NCI-H2196 treated with DMSO at 0.1 percent for 48 hours (cell line): ENCODE data around the gene ARHGAP21.
"Not testable (repeated sequence)": the region's sequence is repeated elsewhere in the genome, so short reads cannot be mapped to it uniquely, and the experiment has no call there.

Experiments used
- DNase-seq: peaks from one replicate; lab custom pipeline; 2025; ENCODE audit not compliant: unreplicated experiment; lab: John Stamatoyannopoulos, UW

ARHGAP21 gene

DNA sequence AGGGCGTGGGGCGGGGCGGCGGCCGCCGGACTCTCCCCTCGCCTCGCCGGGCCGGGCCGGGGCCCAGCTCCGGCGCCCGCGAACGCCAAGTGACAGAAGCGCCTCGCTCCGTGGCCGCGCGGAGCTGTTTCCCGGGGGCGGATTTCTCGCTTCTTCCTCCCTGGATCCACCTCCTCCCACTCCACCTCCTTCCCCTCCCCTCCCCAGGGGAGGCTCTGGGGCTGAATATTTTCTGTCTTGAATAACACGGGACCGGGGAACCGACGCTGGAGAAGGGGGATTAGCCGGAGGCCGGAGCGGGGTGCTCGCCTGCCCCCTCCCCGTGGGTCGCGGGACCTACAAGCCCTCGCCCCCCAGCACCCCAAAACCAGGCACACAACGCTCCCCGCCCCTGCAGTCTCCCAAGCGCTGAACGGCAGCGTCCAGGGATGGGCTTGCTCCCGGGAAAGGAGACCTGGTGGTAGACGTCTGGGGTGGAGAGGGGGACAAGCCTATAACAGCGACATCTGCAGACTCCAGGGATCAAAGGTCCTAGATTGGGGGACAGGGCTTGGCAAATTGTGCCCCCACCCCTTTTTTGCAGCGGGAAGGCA is at the start of gene ARHGAP21:
Gene ARHGAP21, minus strand, starts transcription at position 100 of the 593 bp plus-strand sequence. CDS start 1,988 bp downstream, outside the sequence.
- DNase-seq, result no peak

DNA sequence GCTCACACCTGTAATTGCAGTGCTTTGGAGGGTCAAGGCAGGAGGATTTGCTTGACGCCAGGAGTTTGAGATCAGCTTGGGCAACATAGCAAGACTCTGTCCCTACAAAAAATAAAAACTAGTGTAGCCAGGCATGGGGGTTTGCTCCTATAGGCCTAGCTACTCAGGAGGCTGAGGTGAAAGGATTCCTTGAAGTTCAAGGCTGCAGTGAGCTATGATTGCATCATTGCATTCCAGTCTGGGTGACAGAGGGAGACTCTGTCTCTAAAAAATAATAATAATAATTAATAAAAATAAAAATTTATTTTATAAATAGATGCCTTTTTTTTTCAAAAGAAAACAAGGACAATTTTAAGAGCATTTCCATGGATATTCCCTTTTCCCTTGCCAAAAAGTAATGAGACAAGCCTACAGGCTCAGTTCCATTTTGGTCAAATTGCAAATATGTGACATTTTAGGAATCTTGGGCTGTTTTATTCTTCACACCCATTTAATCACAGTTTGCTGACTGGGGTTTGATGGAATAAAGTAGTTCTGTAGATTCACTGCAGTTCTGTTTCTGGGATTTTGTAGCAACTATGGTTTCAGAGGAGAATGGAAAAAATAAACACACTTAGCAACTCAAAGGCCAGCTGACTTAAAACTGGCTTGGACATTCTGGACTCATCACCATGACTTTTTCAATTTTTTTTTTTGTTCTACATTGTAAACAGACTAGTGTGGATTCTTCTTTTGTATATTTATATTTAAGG is 48.4 kb upstream of the ARHGAP21 start:
- no peak for DNase-seq

- not testable (repeated sequence) for DNase-seq
Observed at GRCh38 chr10:24764991-24765390, 41.3 kb upstream of the ARHGAP21 start.

DNA sequence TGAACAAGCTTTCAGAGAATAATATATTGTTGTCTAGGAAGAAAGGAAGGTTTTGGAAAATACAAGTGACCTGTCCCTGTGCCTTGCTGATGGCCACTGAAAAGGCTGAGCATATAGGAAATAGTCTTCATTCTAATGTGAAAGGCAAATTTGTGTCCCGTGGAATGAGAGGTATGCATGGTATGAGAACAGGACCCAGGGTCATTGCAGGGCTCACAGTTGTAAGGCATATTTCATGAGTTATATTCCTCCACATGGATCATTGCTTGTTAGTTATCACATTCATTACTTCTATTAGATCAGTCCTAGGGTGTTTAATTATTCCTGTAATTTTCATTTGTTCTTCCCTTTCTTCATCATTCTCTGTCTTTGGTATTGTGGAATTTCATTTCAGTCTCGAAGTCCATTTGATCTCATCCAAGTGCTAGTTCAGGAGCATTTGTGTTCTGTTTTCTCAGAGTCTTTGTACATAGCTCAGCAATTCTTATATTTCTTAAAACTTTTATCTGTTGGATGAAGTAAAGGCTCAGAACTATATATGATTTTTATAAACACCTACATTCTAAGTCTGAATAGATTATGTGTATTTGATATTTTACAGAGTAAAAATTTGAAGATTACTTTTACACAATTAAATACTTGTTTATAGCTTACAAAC is 39.4 kb upstream of the ARHGAP21 start:
- DNase-seq, result no peak

GRCh38 chr10:24762161-24762924 is 38.7 kb upstream of the ARHGAP21 start:
- DNase-seq, result no peak

DNA sequence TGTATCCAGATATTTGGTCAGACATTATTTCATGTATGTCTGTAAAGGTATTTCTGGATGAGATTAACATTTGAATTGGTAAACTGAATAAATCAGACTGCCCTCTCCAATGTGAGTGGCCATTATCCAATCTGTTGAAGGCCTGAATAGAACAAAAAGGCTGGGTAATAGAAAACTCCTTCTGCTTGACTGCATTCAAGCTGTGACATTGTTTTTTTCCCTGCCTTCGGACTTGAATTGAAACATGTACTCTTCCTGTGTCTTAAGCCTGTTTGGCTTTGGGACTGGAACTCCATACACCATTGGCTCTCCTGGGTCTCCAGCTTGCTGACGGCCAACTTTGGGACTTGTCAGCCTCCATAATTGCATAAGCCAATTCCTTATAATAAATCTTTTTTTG is 36.0 kb upstream of the ARHGAP21 start:
- DNase-seq, result no peak

DNA sequence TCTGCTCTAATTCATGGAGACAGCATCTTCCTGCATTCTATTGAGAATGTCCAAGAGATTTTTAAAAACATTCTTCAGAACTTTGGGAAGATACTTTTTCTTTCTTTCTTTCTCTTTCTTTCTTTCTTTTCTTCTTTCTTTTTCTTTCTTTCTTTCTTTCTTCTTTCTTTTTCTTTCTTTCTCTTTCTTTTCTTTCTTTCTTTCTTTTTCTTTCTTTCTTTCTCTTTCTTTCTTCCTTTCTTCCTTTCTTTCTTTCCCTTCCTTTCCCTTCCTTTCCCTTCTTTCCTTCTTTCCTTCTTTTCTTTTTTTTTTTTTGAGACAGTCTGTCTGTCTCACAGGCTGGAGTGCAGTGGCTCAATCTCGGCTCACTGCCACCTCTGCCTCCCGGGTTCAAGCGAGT is 34.6 kb upstream of the ARHGAP21 start:
- not testable (repeated sequence) for DNase-seq

DNA sequence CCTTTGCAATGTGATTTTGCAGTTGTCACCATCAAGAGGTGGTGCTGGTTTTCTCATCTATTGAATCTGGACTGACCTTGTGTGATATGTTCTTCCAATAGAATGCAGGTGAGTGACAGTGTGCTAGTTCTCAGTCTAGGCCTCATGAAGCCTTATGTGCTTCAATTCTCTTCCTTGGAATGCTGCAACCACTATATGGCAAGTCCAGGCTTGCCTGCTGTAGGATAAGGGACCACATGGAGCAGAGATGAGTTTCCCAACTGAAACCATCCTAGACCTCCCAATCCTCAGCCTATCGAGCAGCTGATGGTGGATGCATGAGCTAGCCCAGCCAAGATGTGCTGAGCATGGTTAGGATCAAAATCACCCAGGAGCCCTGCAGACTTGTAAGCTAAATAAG is 32.6 kb upstream of the ARHGAP21 start:
- no peak for DNase-seq

DNA sequence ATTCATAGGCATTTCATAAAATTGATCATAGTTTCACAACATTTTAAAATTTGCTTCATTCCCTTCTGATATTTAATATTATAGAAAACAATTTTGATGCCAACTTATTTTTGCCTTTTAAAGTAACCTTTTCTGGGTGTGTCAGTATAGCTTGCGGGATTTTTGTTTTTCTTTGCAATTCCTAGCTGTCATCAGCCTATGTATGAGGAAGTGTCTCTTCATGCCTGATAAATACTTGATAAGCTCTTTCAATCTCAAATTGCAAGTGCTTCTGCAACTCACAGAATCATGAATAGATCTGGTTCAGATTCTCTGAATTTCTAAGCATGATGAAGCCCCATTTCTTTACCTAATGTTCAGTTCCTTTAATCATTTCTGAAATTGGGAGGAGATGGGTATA is 28.0 kb upstream of the ARHGAP21 start:
- no peak for DNase-seq

- no peak for DNase-seq
Observed at GRCh38 chr10:24750695-24751094, 27.0 kb upstream of the ARHGAP21 start.

DNA sequence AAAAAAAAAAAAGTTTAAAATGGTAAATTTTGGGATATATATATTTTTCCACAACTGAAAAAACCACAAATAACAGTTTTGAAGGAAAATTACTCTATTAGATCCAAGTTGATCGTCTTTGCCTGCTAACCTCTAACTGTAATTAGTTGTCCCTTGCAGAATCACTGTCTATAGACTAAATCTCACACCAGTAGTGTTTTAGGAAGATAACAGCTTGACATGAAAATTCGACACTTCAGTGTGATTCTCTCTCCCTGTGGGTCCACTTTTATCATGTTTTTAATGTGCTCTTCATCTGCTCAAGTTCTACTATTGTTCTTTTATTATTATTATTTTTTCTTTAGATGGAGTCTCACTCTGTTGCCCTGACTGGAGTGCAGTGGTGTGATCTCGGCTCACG is 24.5 kb upstream of the ARHGAP21 start:
- no peak for DNase-seq

GRCh38 chr10:24744946-24745345 is 21.3 kb upstream of the ARHGAP21 start:
- no peak for DNase-seq

DNA sequence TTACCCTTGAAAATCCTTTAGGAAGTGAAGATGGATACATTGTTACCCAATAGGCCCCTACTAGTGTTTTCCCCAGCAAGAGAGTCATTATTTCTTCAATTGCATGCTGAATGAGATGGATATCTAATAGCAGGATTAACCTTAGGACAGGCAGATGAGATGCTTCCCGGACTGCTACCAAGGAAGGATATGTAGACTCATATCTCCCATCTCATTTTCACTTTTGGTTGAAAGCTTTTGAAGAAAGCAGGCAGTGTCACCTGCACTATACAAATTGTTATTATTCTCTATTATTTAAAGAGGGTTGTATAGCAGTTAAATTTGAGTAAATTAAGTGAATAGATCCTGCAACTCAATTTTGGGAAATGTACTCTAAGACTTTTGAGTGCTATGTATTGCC is 17.0 kb upstream of the ARHGAP21 start:
- no peak for DNase-seq

DNA sequence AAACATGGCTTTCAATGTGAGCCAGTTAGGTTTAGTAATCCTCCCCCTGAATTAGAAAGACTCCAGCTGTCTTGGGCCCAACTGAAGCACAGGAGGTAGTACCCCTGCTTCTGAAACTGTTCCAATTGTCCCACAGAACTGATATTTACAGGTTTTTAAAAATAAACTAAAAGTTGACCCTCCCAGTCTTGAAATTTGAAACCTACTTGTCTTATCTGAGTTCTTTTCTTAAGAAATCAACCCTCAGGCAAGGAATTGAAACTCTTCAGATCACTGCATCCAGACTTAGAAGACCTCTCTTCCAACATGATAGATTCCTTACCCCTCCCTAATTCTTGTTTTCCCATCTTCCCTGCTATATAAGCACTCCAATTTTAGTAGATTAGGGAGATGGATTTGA is 13.3 kb upstream of the ARHGAP21 start:
- no peak for DNase-seq

DNA sequence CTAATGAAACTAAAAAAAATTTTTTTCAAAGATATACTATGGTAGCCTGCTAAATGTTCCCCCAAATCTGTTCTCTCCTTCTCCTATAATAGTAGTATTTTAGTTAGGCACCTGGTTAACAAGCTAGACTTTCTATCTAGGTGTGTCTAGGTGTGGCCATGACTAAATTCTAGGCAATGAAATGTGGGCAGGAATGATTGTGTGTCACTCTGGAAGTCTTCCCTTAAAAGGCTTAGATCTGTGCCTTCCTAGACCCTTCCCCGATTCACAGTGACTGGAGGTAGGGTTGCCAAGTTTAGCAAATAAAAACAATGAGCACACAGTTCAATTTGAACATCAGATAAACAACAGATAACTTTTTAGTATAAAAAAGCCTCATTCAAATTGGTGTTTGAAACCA is 8.3 kb upstream of the ARHGAP21 start:
- no peak for DNase-seq

DNA sequence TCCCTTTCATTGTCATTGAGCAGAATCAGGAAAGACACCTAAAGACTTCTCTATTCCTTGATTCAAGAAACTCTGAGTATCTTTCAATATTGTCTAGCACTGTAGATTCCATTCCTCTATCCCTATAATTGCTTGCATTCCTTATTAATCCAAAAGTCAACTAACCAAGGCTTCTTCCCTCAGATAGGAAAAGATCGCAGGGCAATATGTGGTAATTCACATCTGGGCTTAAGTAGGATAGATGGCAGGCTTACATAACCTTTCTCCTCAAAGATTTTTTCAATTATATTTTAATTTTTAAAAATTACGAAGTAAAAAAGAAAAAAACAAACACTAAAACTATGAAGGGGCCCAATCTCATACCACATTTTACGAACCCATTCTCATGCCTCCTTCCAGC is 7.1 kb upstream of the ARHGAP21 start:
- DNase-seq, result no peak

DNA sequence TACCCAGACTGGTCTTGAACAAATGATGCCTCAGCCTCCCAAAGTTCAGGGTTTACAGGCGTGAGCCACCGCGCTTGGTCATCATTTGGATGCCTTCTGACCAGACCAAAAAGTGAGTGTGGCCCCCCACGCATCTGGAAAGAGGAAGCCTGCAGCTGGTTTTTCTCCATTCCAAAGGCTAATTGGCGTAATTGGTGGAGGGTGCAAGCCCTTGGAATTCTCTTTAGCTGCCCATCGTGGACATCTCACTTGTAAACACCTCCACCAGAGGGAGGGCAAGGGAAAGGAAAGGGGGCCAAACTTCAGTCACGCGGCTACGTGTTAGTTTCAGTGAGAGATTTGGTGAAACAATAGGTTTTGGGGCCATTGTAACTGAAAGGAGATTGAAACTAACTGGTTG is 4.1 kb upstream of the ARHGAP21 start:
- no peak for DNase-seq

GRCh38 chr10:24726626-24727025 is 2.9 kb upstream of the ARHGAP21 start:
- DNase-seq, result no peak

DNA sequence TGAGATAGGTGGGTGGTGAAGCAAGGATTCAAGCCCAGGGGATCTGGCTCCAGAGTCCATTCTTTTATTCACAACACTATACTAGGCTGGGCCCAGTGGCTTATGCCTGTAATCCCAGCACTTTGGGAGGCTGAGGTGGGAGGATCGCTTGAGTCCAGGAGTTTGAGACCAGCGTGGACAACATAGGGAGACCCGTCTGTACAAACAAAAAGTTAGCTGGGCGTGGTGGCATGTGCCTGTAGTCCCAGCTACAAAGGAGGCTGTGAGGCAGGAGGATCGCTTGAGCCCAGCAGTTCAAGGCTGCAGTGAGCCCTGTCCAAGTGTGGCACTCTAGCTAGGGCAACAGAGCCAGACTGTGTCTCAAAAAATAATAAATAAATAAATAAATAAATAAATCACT is 2.3 kb upstream of the ARHGAP21 start:
- DNase-seq, result not testable (repeated sequence)

GRCh38 chr10:24724381-24725228 is 918 bp upstream of the ARHGAP21 start:
- peak; percentile 75 for DNase-seq

DNA sequence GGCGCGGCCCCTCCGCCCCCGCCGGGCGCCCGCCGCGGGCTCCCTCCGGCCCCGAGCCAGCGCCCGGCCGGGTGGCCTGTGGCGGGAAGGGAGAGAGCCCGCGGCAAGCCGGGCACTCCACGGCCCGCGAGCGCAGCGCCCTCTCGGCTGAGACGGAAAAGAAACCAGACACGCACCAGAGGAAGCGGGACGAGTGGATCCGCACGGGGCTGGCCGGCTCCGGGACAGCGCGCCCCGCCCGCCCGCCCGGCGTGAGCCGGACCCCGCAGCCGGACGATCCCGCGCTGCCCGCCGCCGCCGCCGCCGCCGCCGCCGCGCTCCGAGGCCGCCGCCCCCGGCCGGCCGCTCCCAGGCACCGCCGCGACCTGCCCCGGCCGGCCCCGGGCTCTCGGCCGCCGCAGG is 300 bp downstream of the ARHGAP21 start:
- DNase-seq, result no peak
